ENCODE measurements around the gene LMAN1L.

Gene LMAN1L

GRCh38 chr15:74780523-74781430 lies 31.9 kb upstream of the LMAN1L start:
- H2AK5ac ChIP-seq (ENCODE audit: low read depth, low read length) = peak overlapping the region; percentile 22
- H4K8ac ChIP-seq (ENCODE audit: low read depth, low read length) = no peak overlapping the region
- no peak overlapping the region for H2BK5ac ChIP-seq (ENCODE audit: low read length)
- peak overlapping the region in 1 of 2 donors; percentile 70 for H3K4me3 ChIP-seq (ENCODE audit: low read length in 2 of 2)
- H3K9ac ChIP-seq (ENCODE audit: low read depth, low read length, poor library complexity) = peak overlapping the region; percentile 79
- peak overlapping the region; percentile 96 for H2AFZ ChIP-seq (ENCODE audit: low read length)
- H3K9me3 ChIP-seq (replicated peaks in 1 of 2; ENCODE audit: control insufficient read depth in 2 of 2, insufficient read depth in 1 of 2, low read depth in 1 of 2, low read length in 2 of 2) = no peaks in the 10 kb centered on the region
- H3K27ac ChIP-seq (replicated peaks; ENCODE audit: low read length) = no peak overlapping the region
- no peak for DNase-seq (ENCODE audit: low spot score)
- H3K14ac ChIP-seq (ENCODE audit: low read length) = peak overlapping the region; percentile 86
- peaks cover 0 to 14% (median 0%) of the 10 kb centered on the region in 3 experiments for H3K27me3 ChIP-seq (ENCODE audit: control insufficient read depth in 3 of 3, insufficient read depth in 3 of 3, low read depth in 1 of 3, low read length in 3 of 3)
- H4K91ac ChIP-seq (ENCODE audit: low read depth, low read length, poor library complexity) = no peak overlapping the region
- H2BK15ac ChIP-seq (ENCODE audit: low read length) = no peak overlapping the region
- H3K23ac ChIP-seq (ENCODE audit: low read depth, low read length, poor library complexity) = no peak overlapping the region
- peak overlapping the region; percentile 87 for H3K4me2 ChIP-seq (ENCODE audit: insufficient read depth, low read length, poor library complexity, severe bottlenecking)
- H2BK12ac ChIP-seq (ENCODE audit: low read length) = peak overlapping the region; percentile 36
- H3K18ac ChIP-seq (ENCODE audit: low read length) = no peak overlapping the region
- WGBS, 2 donors (ENCODE audit: extremely low coverage in 2 of 2, insufficient read length in 2 of 2, insufficient replicate concordance in 1 of 2) = no CpG with 5 or more reads among the region's 16 CpGs
- H3K4me1 ChIP-seq (ENCODE audit: control insufficient read depth in 2 of 2, insufficient read depth in 1 of 2, low read depth in 1 of 2, low read length in 2 of 2) = peaks cover 23 to 37% of the 10 kb centered on the region in 2 donors
- peaks cover 14% of the 10 kb centered on the region for H3K79me1 ChIP-seq (ENCODE audit: low read depth, low read length)
- H3K36me3 ChIP-seq (replicated peaks in 1 of 2; ENCODE audit: control insufficient read depth in 2 of 2, insufficient read depth in 2 of 2, low read length in 2 of 2) = peaks cover 3 to 15% of the 10 kb centered on the region in 2 donors
- no peak overlapping the region for H2BK120ac ChIP-seq (ENCODE audit: low read depth, low read length)
- no peak overlapping the region for H3K4ac ChIP-seq (ENCODE audit: low read length)

GRCh38 chr15:74781431-74782258 lies 31.0 kb upstream of the LMAN1L start, which contains the start of gene CSK:
CSK (plus strand) TSS chr15:74782080; CDS start chr15:74798298, 16,218 bp downstream.
- Histone ChIP-seq H3K9me3 (replicated peaks in 1 of 2; ENCODE audit: control insufficient read depth in 2 of 2, insufficient read depth in 1 of 2, low read depth in 1 of 2, low read length in 2 of 2) (no peaks in the 10 kb centered on the region), H3K4me1 (ENCODE audit: control insufficient read depth in 2 of 2, insufficient read depth in 1 of 2, low read depth in 1 of 2, low read length in 2 of 2) (peaks cover 23 to 36% of the 10 kb centered on the region in 2 donors), H3K23ac (ENCODE audit: low read depth, low read length, poor library complexity) (peak within 1 kb of the TSS; percentile 70), H4K8ac (ENCODE audit: low read depth, low read length) (no peak within 1 kb of the TSS), H2AFZ (ENCODE audit: low read length) (peak within 1 kb of the TSS; percentile 96), H3K14ac (ENCODE audit: low read length) (peak within 1 kb of the TSS; percentile 86), H2AK5ac (ENCODE audit: low read depth, low read length) (peak within 1 kb of the TSS; percentile 36), H3K27ac (replicated peaks; ENCODE audit: low read length) (peak within 1 kb of the TSS; percentile 40), H3K18ac (ENCODE audit: low read length) (peak within 1 kb of the TSS; percentile 86), H3K4me3 (ENCODE audit: low read length in 2 of 2) (peak within 1 kb of the TSS; percentile 70 to 92), H3K4ac (ENCODE audit: low read length) (no peak within 1 kb of the TSS), H2BK15ac (ENCODE audit: low read length) (no peak within 1 kb of the TSS), H3K36me3 (replicated peaks in 1 of 2; ENCODE audit: control insufficient read depth in 2 of 2, insufficient read depth in 2 of 2, low read length in 2 of 2) (peaks cover 3 to 20% of the 10 kb centered on the region in 2 donors), H2BK5ac (ENCODE audit: low read length) (no peak within 1 kb of the TSS), H4K91ac (ENCODE audit: low read depth, low read length, poor library complexity) (no peak within 1 kb of the TSS), H3K4me2 (ENCODE audit: insufficient read depth, low read length, poor library complexity, severe bottlenecking) (peak within 1 kb of the TSS; percentile 87), H3K79me1 (ENCODE audit: low read depth, low read length) (peaks cover 14% of the 10 kb centered on the region), H2BK120ac (ENCODE audit: low read depth, low read length) (no peak within 1 kb of the TSS), H2BK12ac (ENCODE audit: low read length) (peak within 1 kb of the TSS; percentile 36), H3K27me3 (ENCODE audit: control insufficient read depth in 3 of 3, insufficient read depth in 3 of 3, low read depth in 1 of 3, low read length in 3 of 3) (peaks cover 0 to 14% (median 0%) of the 10 kb centered on the region in 3 experiments), H3K9ac (ENCODE audit: low read depth, low read length, poor library complexity) (peak within 1 kb of the TSS; percentile 91)
- WGBS, 2 donors (ENCODE audit: extremely low coverage in 2 of 2, insufficient read length in 2 of 2, insufficient replicate concordance in 1 of 2) = no CpG with 5 or more reads among the region's 74 CpGs
- peak; percentile 73 for DNase-seq (ENCODE audit: low spot score)

DNA sequence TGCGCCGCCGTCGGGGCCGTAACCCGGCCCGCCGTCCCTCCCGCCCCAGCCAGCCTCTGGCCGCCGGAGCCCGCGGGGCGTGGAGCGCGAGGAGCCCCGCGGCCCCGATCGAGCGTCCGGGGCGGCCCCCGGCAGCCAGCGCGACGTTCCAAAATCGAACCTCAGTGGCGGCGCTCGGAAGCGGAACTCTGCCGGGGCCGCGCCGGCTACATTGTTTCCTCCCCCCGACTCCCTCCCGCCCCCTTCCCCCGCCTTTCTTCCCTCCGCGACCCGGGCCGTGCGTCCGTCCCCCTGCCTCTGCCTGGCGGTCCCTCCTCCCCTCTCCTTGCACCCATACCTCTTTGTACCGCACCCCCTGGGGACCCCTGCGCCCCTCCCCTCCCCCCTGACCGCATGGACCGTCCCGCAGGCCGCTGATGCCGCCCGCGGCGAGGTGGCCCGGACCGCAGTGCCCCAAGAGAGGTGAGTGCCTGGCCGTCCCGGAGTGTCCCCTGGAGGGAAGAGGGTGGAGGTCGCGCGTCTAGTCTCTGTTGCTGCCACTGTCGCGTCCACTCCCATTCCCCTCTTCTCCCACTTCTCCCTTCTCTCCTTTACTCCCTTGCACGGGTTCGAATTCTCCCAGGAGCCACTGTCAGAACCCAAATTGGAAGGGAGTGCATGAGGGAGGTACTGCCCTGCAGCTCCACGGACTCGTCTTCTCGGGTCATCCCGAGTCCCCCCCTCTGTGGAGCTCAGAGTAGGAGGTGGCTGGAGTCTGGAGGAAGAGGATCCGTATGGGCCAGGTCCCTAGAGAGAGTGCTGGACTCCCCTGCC lies 30.2 kb upstream of the LMAN1L start:
- Histone ChIP-seq H2BK15ac (ENCODE audit: low read length) (no peak overlapping the region), H3K4ac (ENCODE audit: low read length) (no peak overlapping the region), H3K4me3 (ENCODE audit: low read length in 2 of 2) (peak overlapping the region; percentile 70 to 92), H2AFZ (ENCODE audit: low read length) (peak overlapping the region; percentile 76), H2BK120ac (ENCODE audit: low read depth, low read length) (no peak overlapping the region), H2AK5ac (ENCODE audit: low read depth, low read length) (peak overlapping the region; percentile 36), H3K27ac (replicated peaks; ENCODE audit: low read length) (peak overlapping the region; percentile 40), H3K36me3 (replicated peaks in 1 of 2; ENCODE audit: control insufficient read depth in 2 of 2, insufficient read depth in 2 of 2, low read length in 2 of 2) (peaks cover 3 to 21% of the 10 kb centered on the region in 2 donors), H3K4me2 (ENCODE audit: insufficient read depth, low read length, poor library complexity, severe bottlenecking) (peak overlapping the region; percentile 87), H4K91ac (ENCODE audit: low read depth, low read length, poor library complexity) (no peak overlapping the region), H3K4me1 (ENCODE audit: control insufficient read depth in 2 of 2, insufficient read depth in 1 of 2, low read depth in 1 of 2, low read length in 2 of 2) (peaks cover 18 to 27% of the 10 kb centered on the region in 2 donors), H3K79me1 (ENCODE audit: low read depth, low read length) (peaks cover 14% of the 10 kb centered on the region), H2BK5ac (ENCODE audit: low read length) (no peak overlapping the region), H3K23ac (ENCODE audit: low read depth, low read length, poor library complexity) (peak overlapping the region; percentile 70), H2BK12ac (ENCODE audit: low read length) (no peak overlapping the region), H3K9me3 (replicated peaks in 1 of 2; ENCODE audit: control insufficient read depth in 2 of 2, insufficient read depth in 1 of 2, low read depth in 1 of 2, low read length in 2 of 2) (no peaks in the 10 kb centered on the region), H3K9ac (ENCODE audit: low read depth, low read length, poor library complexity) (peak overlapping the region; percentile 91), H4K8ac (ENCODE audit: low read depth, low read length) (no peak overlapping the region), H3K14ac (ENCODE audit: low read length) (no peak overlapping the region), H3K27me3 (ENCODE audit: control insufficient read depth in 3 of 3, insufficient read depth in 3 of 3, low read depth in 1 of 3, low read length in 3 of 3) (peaks cover 0 to 14% (median 0%) of the 10 kb centered on the region in 3 experiments), H3K18ac (ENCODE audit: low read length) (peak overlapping the region; percentile 86)
- no peak for DNase-seq (ENCODE audit: low spot score)
- no CpG with 5 or more reads among the region's 72 CpGs for WGBS, 2 donors (ENCODE audit: extremely low coverage in 2 of 2, insufficient read length in 2 of 2, insufficient replicate concordance in 1 of 2)
